RWPE2 (cell line): Measurements from ENCODE around the gene SLC5A8.

Experiments used
- ATAC-seq: fragments of 200-7000 bp; cut with Tn5 transposase; 3 replicates; pipeline ENCODE4 v1.9.1; 2021; ENCODE audit warnings: low read depth
- DNase-seq: peaks from one replicate; pipeline ENCODE4 v3.0.0-alpha.2; 2020; ENCODE audit warnings: low spot score
- H3K27ac ChIP-seq: fragments of 450-650 bp; 2 replicates; pipeline ENCODE4 v1.5.1; 2017; ENCODE audit warnings: mild to moderate bottlenecking; ENCODE audit not compliant: poor library complexity, severe bottlenecking
- H3K27me3 ChIP-seq: fragments of 250-450 bp; sonication (Bioruptor Pico); 2 replicates; pipeline ENCODE4 v1.5.1; 2021; ENCODE audit warnings: mild to moderate bottlenecking, moderate library complexity; ENCODE audit not compliant: insufficient read depth, poor library complexity, severe bottlenecking
- H3K36me3 ChIP-seq: fragments of 250-450 bp; sonication (Bioruptor Pico); 2 replicates; pipeline ENCODE4 v1.5.1; 2020; ENCODE audit warnings: low read depth, mild to moderate bottlenecking, moderate library complexity
- H3K4me1 ChIP-seq: fragments of 250-450 bp; sonication (Bioruptor Pico); 2 replicates; pipeline ENCODE4 v1.5.1; 2021; ENCODE audit warnings: mild to moderate bottlenecking, moderate library complexity; ENCODE audit not compliant: insufficient read depth, poor library complexity, severe bottlenecking
- H3K4me3 ChIP-seq: fragments of 250-450 bp; sonication (Bioruptor Pico); 2 replicates; pipeline ENCODE4 v1.5.1; 2021; ENCODE audit warnings: mild to moderate bottlenecking, moderate library complexity; ENCODE audit not compliant: severe bottlenecking
- H3K9me3 ChIP-seq: fragments of 250-450 bp; sonication (Bioruptor Pico); 2 replicates; pipeline ENCODE4 v1.5.1; 2021; ENCODE audit warnings: mild to moderate bottlenecking, moderate library complexity; ENCODE audit not compliant: severe bottlenecking
- CTCF ChIP-seq: fragments of 450-650 bp; IDR thresholded peaks from one replicate; pipeline ENCODE4 v1.5.1; 2017; ENCODE audit warnings: mild to moderate bottlenecking, moderate library complexity; ENCODE audit not compliant: poor library complexity, severe bottlenecking

Gene SLC5A8

GRCh38 chr12:101200824-101201223, 9.2 kb downstream of the SLC5A8 start:
- Histone ChIP-seq H3K9me3 (no peaks in the 10 kb centered on the region), H3K27ac (no peak overlapping the region), H3K27me3 (peaks cover 14% of the 10 kb centered on the region), H3K36me3 (no peaks in the 10 kb centered on the region), H3K4me1 (no peaks in the 10 kb centered on the region), H3K4me3 (no peak overlapping the region)
- ATAC-seq, result no peak
- DNase-seq, result no peak
- no peak for TF ChIP-seq CTCF

- Histone ChIP-seq H3K9me3 (no peaks in the 10 kb centered on the region), H3K4me3 (no peak overlapping the region), H3K27ac (no peak overlapping the region)
Observed at GRCh38 chr12:101200145-101200544, 9.9 kb downstream of the SLC5A8 start.

GRCh38 chr12:101186291-101186690, 23.7 kb downstream of the SLC5A8 start:
- H3K4me1 ChIP-seq, result no peaks in the 10 kb centered on the region
- no peak for TF ChIP-seq CTCF
- H3K4me3 ChIP-seq, result no peak overlapping the region
- no peaks in the 10 kb centered on the region for H3K27me3 ChIP-seq
- H3K27ac ChIP-seq, result no peak overlapping the region
- no peaks in the 10 kb centered on the region for H3K36me3 ChIP-seq
- ATAC-seq, result no peak
- DNase-seq, result no peak
- no peaks in the 10 kb centered on the region for H3K9me3 ChIP-seq

More at GRCh38 chr12:101200145-101200544, 9.9 kb downstream of the SLC5A8 start:
- no peak for TF ChIP-seq CTCF
- H3K27me3 ChIP-seq, result peaks cover 14% of the 10 kb centered on the region
- DNase-seq (no peak), ATAC-seq (no peak)
- no peaks in the 10 kb centered on the region for H3K36me3 ChIP-seq
- H3K4me1 ChIP-seq, result no peaks in the 10 kb centered on the region

- Histone ChIP-seq H3K4me1 (no peaks in the 10 kb centered on the region), H3K36me3 (no peaks in the 10 kb centered on the region), H3K27me3 (peaks cover 3% of the 10 kb centered on the region), H3K4me3 (no peak overlapping the region), H3K9me3 (no peaks in the 10 kb centered on the region), H3K27ac (no peak overlapping the region)
- no peak for ATAC-seq
- DNase-seq, result no peak
- no peak for TF ChIP-seq CTCF
Observed at GRCh38 chr12:101181776-101182175, 28.3 kb downstream of the SLC5A8 start.

GRCh38 chr12:101174541-101174940, 35.5 kb downstream of the SLC5A8 start:
- peaks cover 3% of the 10 kb centered on the region for H3K27me3 ChIP-seq
- no peaks in the 10 kb centered on the region for H3K36me3 ChIP-seq
- H3K4me3 ChIP-seq, result no peak overlapping the region
- no peaks in the 10 kb centered on the region for H3K9me3 ChIP-seq
- H3K4me1 ChIP-seq, result no peaks in the 10 kb centered on the region
- DNase-seq (no peak), ATAC-seq (no peak)
- TF ChIP-seq CTCF, result no peak
- H3K27ac ChIP-seq, result no peak overlapping the region
